ENCODE measurements around the gene FIS1.
"Not testable (repeated sequence)": the region's sequence is repeated elsewhere in the genome, so short reads cannot be mapped to it uniquely, and the experiment has no call there.

Gene FIS1

GRCh38 chr7:101203740-101204738, 40.8 kb downstream of the FIS1 start:
- not testable (repeated sequence) for DNase-seq (ENCODE audit: low read depth)

GRCh38 chr7:101202603-101202918, 42.3 kb downstream of the FIS1 start:
- no peak for DNase-seq (ENCODE audit: low read depth)

GRCh38 chr7:101201695-101202602, 42.9 kb downstream of the FIS1 start:
- DNase-seq (ENCODE audit: low read depth), result no peak

- no peak for DNase-seq (ENCODE audit: low read depth)
These were observed 43.9 kb downstream of the FIS1 start, which contains the start of gene MOGAT3 for GRCh38 chr7:101200862-101201599. Gene MOGAT3 (minus strand): TSS chr7:101201036. CDS start chr7:101200854, 182 bp downstream.

GRCh38 chr7:101200504-101200861, 44.4 kb downstream of the FIS1 start:
- DNase-seq (ENCODE audit: low read depth), result no peak

- DNase-seq (ENCODE audit: low read depth), result not testable (repeated sequence)
These were observed 45.4 kb downstream of the FIS1 start for GRCh38 chr7:101199522-101199921.

- DNase-seq (ENCODE audit: low read depth), result no peak
These were observed 46.4 kb downstream of the FIS1 start for GRCh38 chr7:101198476-101198875.

GRCh38 chr7:101197991-101198390, 46.9 kb downstream of the FIS1 start:
- DNase-seq (ENCODE audit: low read depth), result no peak

GRCh38 chr7:101195884-101196283, 49.0 kb downstream of the FIS1 start:
- no peak for DNase-seq (ENCODE audit: low read depth)
